ENCODE data around the gene KRTAP9-1. TPM values are rescaled to one million over a fixed set of nuclear protein-coding genes. Genes with fewer than 3 reads are reported as not detected.

The KRTAP9-1 gene
- polyA plus RNA-seq, 1 donor from 2014 or later, result not detected

DNA sequence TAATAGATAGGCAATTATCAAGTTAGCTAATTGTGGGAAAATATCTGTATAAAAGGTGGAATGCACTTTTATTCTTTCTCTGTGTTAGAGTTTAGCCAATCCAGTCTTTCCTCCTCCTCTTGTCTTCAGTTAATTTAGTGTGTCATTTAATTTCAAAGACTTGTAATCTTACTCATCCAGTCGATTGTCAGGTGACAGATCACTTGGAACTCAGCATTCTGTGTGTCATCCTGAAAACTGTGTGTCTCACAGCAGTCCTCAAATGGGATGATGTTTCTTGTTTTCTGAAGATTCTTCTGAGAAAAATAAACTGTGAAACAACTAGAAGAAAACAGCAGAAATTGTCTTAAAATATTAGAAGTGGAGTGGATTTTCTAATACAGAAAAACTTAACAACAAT is 4.7 kb upstream of the KRTAP9-1 start:
- no peaks in the 10 kb centered on the region for H3F3A ChIP-seq (ENCODE audit: insufficient read depth, low read length, poor library complexity, severe bottlenecking)
- H3K9ac ChIP-seq (ENCODE audit: low read length), result no peak overlapping the region
- H3K27me3 ChIP-seq (ENCODE audit: insufficient read depth, low read depth, low read length), result no peaks in the 10 kb centered on the region
- H3K4me2 ChIP-seq (ENCODE audit: low read length), result no peak overlapping the region
- no peak overlapping the region for H3K27ac ChIP-seq (ENCODE audit: low read length)
- H3K36me3 ChIP-seq (ENCODE audit: insufficient read depth, low read length), result no peaks in the 10 kb centered on the region
- no peak overlapping the region for H3K4me3 ChIP-seq (ENCODE audit: low read length)
- H3K9me3 ChIP-seq (ENCODE audit: low read length), result no peaks in the 10 kb centered on the region
- TF ChIP-seq RAD21 (conservative IDR thresholded peaks at IDR 0.05), result no peak
- no peaks in the 10 kb centered on the region for H4K20me1 ChIP-seq (ENCODE audit: insufficient read depth)
- no peak overlapping the region for H2AFZ ChIP-seq (ENCODE audit: low read depth, low read length)
- H3K9me2 ChIP-seq (ENCODE audit: insufficient read depth, low read length), result no peaks in the 10 kb centered on the region
- H3K79me2 ChIP-seq (replicated peaks; ENCODE audit: insufficient read depth, low read length), result no peaks in the 10 kb centered on the region

DNA sequence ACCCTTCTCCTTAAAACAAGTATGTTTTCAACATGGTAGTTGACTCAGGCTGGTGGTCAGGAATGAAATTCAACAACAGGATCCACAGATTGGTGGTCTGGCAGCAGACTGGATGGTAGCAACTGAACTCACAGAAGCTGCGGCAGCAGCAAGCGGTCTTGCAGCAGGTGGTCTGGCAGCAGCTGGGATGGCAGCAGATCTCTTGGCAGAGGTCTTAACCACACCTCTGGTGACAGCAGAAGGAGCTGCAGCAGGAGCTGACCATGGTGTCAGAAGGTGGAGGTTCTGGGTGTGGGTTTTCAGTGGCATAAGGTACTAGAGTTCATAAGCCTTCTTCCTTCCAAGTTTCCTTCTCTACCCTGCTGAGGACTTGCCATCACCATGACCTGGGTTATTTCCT is 2.8 kb upstream of the KRTAP9-1 start:
- TF ChIP-seq MXI1 (conservative IDR thresholded peaks at IDR 0.05; ENCODE audit: poor library complexity, severe bottlenecking), result no peak
- no peak for TF ChIP-seq POLR2AphosphoS5 (IDR thresholded peaks at IDR 0.05)
- no peak for TF ChIP-seq SMC3 (conservative IDR thresholded peaks at IDR 0.05; ENCODE audit: poor library complexity)
- TF ChIP-seq, protein P1, sequence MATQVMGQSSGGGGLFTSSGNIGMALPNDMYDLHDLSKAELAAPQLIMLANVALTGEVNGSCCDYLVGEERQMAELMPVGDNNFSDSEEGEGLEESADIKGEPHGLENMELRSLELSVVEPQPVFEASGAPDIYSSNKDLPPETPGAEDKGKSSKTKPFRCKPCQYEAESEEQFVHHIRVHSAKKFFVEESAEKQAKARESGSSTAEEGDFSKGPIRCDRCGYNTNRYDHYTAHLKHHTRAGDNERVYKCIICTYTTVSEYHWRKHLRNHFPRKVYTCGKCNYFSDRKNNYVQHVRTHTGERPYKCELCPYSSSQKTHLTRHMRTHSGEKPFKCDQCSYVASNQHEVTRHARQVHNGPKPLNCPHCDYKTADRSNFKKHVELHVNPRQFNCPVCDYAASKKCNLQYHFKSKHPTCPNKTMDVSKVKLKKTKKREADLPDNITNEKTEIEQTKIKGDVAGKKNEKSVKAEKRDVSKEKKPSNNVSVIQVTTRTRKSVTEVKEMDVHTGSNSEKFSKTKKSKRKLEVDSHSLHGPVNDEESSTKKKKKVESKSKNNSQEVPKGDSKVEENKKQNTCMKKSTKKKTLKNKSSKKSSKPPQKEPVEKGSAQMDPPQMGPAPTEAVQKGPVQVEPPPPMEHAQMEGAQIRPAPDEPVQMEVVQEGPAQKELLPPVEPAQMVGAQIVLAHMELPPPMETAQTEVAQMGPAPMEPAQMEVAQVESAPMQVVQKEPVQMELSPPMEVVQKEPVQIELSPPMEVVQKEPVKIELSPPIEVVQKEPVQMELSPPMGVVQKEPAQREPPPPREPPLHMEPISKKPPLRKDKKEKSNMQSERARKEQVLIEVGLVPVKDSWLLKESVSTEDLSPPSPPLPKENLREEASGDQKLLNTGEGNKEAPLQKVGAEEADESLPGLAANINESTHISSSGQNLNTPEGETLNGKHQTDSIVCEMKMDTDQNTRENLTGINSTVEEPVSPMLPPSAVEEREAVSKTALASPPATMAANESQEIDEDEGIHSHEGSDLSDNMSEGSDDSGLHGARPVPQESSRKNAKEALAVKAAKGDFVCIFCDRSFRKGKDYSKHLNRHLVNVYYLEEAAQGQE (IDR thresholded peaks at IDR 0.05; ENCODE audit: borderline replicate concordance), result no peak
- TF ChIP-seq EP300 (conservative IDR thresholded peaks at IDR 0.05; ENCODE audit: poor library complexity, severe bottlenecking), result no peak
- TF ChIP-seq EZH2 (IDR thresholded peaks at IDR 0.05; ENCODE audit: borderline replicate concordance, insufficient read depth, low read length, poor library complexity, severe bottlenecking), result no peak
- no peak for TF ChIP-seq TAF1 (IDR thresholded peaks at IDR 0.05; ENCODE audit: low read depth)
- no peaks in the 10 kb centered on the region for H4K20me1 ChIP-seq (ENCODE audit: insufficient read depth)
- no peak overlapping the region for H3K4me2 ChIP-seq (ENCODE audit: low read length)
- H3K9me3 ChIP-seq (ENCODE audit: low read length), result no peaks in the 10 kb centered on the region
- no peaks in the 10 kb centered on the region for H3K36me3 ChIP-seq (ENCODE audit: insufficient read depth, low read length)
- H3K9ac ChIP-seq (ENCODE audit: low read length), result no peak overlapping the region
- H3K27me3 ChIP-seq (ENCODE audit: insufficient read depth, low read depth, low read length), result no peaks in the 10 kb centered on the region
- H2AFZ ChIP-seq (ENCODE audit: low read depth, low read length), result no peak overlapping the region
- H3K9me2 ChIP-seq (ENCODE audit: insufficient read depth, low read length), result no peaks in the 10 kb centered on the region
- no peak overlapping the region for H3K4me3 ChIP-seq (ENCODE audit: low read length)
- H3F3A ChIP-seq (ENCODE audit: insufficient read depth, low read length, poor library complexity, severe bottlenecking), result no peaks in the 10 kb centered on the region
- H3K27ac ChIP-seq (ENCODE audit: low read length), result no peak overlapping the region
- no peaks in the 10 kb centered on the region for H3K79me2 ChIP-seq (replicated peaks; ENCODE audit: insufficient read depth, low read length)

DNA sequence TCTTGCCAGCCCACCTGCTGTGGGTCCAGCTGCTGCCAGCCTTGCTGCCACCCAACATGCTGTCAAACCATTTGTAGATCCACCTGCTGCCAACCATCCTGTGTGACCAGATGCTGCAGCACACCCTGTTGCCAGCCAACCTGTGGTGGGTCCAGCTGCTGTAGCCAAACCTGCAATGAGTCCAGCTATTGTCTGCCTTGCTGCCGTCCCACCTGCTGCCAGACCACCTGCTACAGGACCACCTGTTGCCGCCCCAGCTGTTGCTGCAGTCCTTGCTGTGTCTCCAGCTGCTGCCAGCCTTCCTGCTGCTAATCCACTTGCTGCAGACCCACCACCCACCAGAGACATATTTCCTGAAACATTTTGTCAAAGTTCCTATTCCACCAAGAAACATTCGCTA is 641 bp downstream of the KRTAP9-1 start:
- H4K20me1 ChIP-seq (ENCODE audit: insufficient read depth), result no peaks in the 10 kb centered on the region
- TF ChIP-seq TAF1 (IDR thresholded peaks at IDR 0.05; ENCODE audit: low read depth) (no peak), MXI1 (conservative IDR thresholded peaks at IDR 0.05; ENCODE audit: poor library complexity, severe bottlenecking) (no peak), EZH2 (IDR thresholded peaks at IDR 0.05; ENCODE audit: borderline replicate concordance, insufficient read depth, low read length, poor library complexity, severe bottlenecking) (no peak), RAD21 (conservative IDR thresholded peaks at IDR 0.05) (no peak), EP300 (conservative IDR thresholded peaks at IDR 0.05; ENCODE audit: poor library complexity, severe bottlenecking) (no peak), SMC3 (conservative IDR thresholded peaks at IDR 0.05; ENCODE audit: poor library complexity) (no peak)
- TF ChIP-seq, protein P1 (IDR thresholded peaks at IDR 0.05; ENCODE audit: borderline replicate concordance), result no peak
- TF ChIP-seq, protein P2, sequence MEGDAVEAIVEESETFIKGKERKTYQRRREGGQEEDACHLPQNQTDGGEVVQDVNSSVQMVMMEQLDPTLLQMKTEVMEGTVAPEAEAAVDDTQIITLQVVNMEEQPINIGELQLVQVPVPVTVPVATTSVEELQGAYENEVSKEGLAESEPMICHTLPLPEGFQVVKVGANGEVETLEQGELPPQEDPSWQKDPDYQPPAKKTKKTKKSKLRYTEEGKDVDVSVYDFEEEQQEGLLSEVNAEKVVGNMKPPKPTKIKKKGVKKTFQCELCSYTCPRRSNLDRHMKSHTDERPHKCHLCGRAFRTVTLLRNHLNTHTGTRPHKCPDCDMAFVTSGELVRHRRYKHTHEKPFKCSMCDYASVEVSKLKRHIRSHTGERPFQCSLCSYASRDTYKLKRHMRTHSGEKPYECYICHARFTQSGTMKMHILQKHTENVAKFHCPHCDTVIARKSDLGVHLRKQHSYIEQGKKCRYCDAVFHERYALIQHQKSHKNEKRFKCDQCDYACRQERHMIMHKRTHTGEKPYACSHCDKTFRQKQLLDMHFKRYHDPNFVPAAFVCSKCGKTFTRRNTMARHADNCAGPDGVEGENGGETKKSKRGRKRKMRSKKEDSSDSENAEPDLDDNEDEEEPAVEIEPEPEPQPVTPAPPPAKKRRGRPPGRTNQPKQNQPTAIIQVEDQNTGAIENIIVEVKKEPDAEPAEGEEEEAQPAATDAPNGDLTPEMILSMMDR (IDR thresholded peaks at IDR 0.05; ENCODE audit: poor library complexity, severe bottlenecking), result no peak
- H3K4me2 ChIP-seq (ENCODE audit: low read length), result no peak overlapping the region
- H3K9me3 ChIP-seq (ENCODE audit: low read length), result no peaks in the 10 kb centered on the region
- no peaks in the 10 kb centered on the region for H3K79me2 ChIP-seq (replicated peaks; ENCODE audit: insufficient read depth, low read length)
- H3K36me3 ChIP-seq (ENCODE audit: insufficient read depth, low read length), result no peaks in the 10 kb centered on the region
- H3F3A ChIP-seq (ENCODE audit: insufficient read depth, low read length, poor library complexity, severe bottlenecking), result no peaks in the 10 kb centered on the region
- no peaks in the 10 kb centered on the region for H3K27me3 ChIP-seq (ENCODE audit: insufficient read depth, low read depth, low read length)
- H2AFZ ChIP-seq (ENCODE audit: low read depth, low read length), result no peak overlapping the region
- H3K27ac ChIP-seq (ENCODE audit: low read length), result no peak overlapping the region
- no peak overlapping the region for H3K4me3 ChIP-seq (ENCODE audit: low read length)
- no peak overlapping the region for H3K9ac ChIP-seq (ENCODE audit: low read length)
- no peaks in the 10 kb centered on the region for H3K9me2 ChIP-seq (ENCODE audit: insufficient read depth, low read length)
